HG03469 (cell line): ENCODE measurements around the gene NIN.

Experiments used
- ATAC-seq: cut with Tn5 transposase; IDR thresholded peaks from one replicate; pipeline ENCODE4 v1.9.1; 2021; ENCODE audit warnings: mild to moderate bottlenecking, moderate library complexity, moderate number of reproducible peaks; ENCODE audit not compliant: unreplicated experiment

Gene NIN

GRCh38 chr14:50795909-50796308 lies 35.1 kb downstream of the NIN start:
- ATAC-seq: no peak

GRCh38 chr14:50795142-50795541 lies 35.8 kb downstream of the NIN start:
- no peak for ATAC-seq

- ATAC-seq: no peak
These were observed 36.8 kb downstream of the NIN start for GRCh38 chr14:50794068-50794645.

GRCh38 chr14:50792634-50793068 lies 38.3 kb downstream of the NIN start:
- ATAC-seq: no peak

- ATAC-seq: no peak
These were observed 38.9 kb downstream of the NIN start for GRCh38 chr14:50792051-50792477.

- ATAC-seq: no peak
These were observed 39.8 kb downstream of the NIN start for GRCh38 chr14:50791201-50791600.

- ATAC-seq: no peak
These were observed 40.4 kb downstream of the NIN start for GRCh38 chr14:50790589-50790988.

- no peak for ATAC-seq
These were observed 44.1 kb downstream of the NIN start for GRCh38 chr14:50786751-50787464.

- no peak for ATAC-seq
These were observed 45.4 kb downstream of the NIN start for GRCh38 chr14:50785457-50786063.

GRCh38 chr14:50784683-50785456 lies 46.1 kb downstream of the NIN start:
- no peak for ATAC-seq

GRCh38 chr14:50783563-50783962 lies 47.4 kb downstream of the NIN start:
- ATAC-seq: no peak

GRCh38 chr14:50780393-50780792 lies 50.6 kb downstream of the NIN start:
- ATAC-seq: no peak

- no peak for ATAC-seq
These were observed 52.1 kb downstream of the NIN start for GRCh38 chr14:50778721-50779483.

GRCh38 chr14:50776522-50776921 lies 54.4 kb downstream of the NIN start:
- ATAC-seq: no peak

- no peak for ATAC-seq
These were observed 55.6 kb downstream of the NIN start for GRCh38 chr14:50775357-50775756.

- no peak for ATAC-seq
These were observed 56.3 kb downstream of the NIN start for GRCh38 chr14:50774542-50775267.

- ATAC-seq: no peak
These were observed 57.1 kb downstream of the NIN start for GRCh38 chr14:50773632-50774541.

- no peak for ATAC-seq
These were observed 58.5 kb downstream of the NIN start for GRCh38 chr14:50772412-50772811.

- ATAC-seq: no peak
These were observed 60.4 kb downstream of the NIN start for GRCh38 chr14:50770586-50770985.
